ENCODE measurements around the gene ACTRT3.

DNA sequence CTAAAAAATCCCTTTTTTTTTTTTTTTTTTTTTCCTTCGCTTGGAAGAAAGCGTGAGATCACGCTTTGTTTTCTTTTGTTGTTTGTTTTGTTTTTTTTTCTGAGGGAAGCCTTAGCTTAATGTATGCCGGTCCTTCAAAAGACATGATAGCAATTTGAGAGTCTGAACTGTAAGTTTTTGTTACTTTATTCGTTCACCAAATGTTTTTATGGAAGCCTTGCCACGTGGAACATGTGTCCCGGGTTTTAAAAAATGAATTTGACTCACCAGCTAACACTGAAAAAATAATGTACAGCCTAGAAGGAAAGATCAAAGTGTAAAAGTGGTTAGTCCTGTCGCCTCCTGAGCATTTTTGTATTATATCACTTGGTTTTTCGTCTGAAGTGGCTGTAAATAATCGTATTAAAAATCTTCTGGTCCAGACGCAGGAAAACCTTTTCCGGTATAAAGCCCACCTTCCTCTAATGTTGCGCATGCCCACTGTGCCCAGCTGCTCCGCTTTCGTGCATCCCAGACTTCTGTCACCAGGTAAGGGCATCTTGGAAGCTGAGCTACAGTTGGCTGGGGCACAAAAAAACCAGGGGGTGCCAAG lies 3.0 kb upstream of the ACTRT3 start:
- TF ChIP-seq ZNF114 (CRISPR knock-in tag; IDR thresholded peaks at IDR 0.05) (no peak), POLR2AphosphoS5 (IDR thresholded peaks at IDR 0.05; ENCODE audit: low read depth) (no peak), CREB1 (CRISPR knock-in tag; IDR thresholded peaks at IDR 0.05; ENCODE audit: low read depth) (no peak), JUNB (IDR thresholded peaks at IDR 0.05; ENCODE audit: unreplicated experiment) (no peak), EZH2 (IDR thresholded peaks at IDR 0.05; ENCODE audit: low read depth, unreplicated experiment) (no peak), EZH2phosphoT487 (IDR thresholded peaks at IDR 0.05; ENCODE audit: unreplicated experiment) (no peak), ZNF331 (CRISPR knock-in tag; IDR thresholded peaks at IDR 0.05; ENCODE audit: low read depth) (no peak), STAT1 (IDR thresholded peaks at IDR 0.05; ENCODE audit: unreplicated experiment) (no peak), NANOG (IDR thresholded peaks at IDR 0.05; ENCODE audit: borderline replicate concordance) (no peak)
- TF ChIP-seq, protein P1, sequence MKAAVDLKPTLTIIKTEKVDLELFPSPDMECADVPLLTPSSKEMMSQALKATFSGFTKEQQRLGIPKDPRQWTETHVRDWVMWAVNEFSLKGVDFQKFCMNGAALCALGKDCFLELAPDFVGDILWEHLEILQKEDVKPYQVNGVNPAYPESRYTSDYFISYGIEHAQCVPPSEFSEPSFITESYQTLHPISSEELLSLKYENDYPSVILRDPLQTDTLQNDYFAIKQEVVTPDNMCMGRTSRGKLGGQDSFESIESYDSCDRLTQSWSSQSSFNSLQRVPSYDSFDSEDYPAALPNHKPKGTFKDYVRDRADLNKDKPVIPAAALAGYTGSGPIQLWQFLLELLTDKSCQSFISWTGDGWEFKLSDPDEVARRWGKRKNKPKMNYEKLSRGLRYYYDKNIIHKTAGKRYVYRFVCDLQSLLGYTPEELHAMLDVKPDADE (IDR thresholded peaks at IDR 0.05) = no peak
- TF ChIP-seq, protein P2, sequence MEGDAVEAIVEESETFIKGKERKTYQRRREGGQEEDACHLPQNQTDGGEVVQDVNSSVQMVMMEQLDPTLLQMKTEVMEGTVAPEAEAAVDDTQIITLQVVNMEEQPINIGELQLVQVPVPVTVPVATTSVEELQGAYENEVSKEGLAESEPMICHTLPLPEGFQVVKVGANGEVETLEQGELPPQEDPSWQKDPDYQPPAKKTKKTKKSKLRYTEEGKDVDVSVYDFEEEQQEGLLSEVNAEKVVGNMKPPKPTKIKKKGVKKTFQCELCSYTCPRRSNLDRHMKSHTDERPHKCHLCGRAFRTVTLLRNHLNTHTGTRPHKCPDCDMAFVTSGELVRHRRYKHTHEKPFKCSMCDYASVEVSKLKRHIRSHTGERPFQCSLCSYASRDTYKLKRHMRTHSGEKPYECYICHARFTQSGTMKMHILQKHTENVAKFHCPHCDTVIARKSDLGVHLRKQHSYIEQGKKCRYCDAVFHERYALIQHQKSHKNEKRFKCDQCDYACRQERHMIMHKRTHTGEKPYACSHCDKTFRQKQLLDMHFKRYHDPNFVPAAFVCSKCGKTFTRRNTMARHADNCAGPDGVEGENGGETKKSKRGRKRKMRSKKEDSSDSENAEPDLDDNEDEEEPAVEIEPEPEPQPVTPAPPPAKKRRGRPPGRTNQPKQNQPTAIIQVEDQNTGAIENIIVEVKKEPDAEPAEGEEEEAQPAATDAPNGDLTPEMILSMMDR (conservative IDR thresholded peaks at IDR 0.05; ENCODE audit: low read depth in 2 of 2) = no peak
- TF ChIP-seq, protein P3, sequence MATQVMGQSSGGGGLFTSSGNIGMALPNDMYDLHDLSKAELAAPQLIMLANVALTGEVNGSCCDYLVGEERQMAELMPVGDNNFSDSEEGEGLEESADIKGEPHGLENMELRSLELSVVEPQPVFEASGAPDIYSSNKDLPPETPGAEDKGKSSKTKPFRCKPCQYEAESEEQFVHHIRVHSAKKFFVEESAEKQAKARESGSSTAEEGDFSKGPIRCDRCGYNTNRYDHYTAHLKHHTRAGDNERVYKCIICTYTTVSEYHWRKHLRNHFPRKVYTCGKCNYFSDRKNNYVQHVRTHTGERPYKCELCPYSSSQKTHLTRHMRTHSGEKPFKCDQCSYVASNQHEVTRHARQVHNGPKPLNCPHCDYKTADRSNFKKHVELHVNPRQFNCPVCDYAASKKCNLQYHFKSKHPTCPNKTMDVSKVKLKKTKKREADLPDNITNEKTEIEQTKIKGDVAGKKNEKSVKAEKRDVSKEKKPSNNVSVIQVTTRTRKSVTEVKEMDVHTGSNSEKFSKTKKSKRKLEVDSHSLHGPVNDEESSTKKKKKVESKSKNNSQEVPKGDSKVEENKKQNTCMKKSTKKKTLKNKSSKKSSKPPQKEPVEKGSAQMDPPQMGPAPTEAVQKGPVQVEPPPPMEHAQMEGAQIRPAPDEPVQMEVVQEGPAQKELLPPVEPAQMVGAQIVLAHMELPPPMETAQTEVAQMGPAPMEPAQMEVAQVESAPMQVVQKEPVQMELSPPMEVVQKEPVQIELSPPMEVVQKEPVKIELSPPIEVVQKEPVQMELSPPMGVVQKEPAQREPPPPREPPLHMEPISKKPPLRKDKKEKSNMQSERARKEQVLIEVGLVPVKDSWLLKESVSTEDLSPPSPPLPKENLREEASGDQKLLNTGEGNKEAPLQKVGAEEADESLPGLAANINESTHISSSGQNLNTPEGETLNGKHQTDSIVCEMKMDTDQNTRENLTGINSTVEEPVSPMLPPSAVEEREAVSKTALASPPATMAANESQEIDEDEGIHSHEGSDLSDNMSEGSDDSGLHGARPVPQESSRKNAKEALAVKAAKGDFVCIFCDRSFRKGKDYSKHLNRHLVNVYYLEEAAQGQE (IDR thresholded peaks at IDR 0.05; ENCODE audit: unreplicated experiment) = no peak
- TF ChIP-seq, protein P4, sequence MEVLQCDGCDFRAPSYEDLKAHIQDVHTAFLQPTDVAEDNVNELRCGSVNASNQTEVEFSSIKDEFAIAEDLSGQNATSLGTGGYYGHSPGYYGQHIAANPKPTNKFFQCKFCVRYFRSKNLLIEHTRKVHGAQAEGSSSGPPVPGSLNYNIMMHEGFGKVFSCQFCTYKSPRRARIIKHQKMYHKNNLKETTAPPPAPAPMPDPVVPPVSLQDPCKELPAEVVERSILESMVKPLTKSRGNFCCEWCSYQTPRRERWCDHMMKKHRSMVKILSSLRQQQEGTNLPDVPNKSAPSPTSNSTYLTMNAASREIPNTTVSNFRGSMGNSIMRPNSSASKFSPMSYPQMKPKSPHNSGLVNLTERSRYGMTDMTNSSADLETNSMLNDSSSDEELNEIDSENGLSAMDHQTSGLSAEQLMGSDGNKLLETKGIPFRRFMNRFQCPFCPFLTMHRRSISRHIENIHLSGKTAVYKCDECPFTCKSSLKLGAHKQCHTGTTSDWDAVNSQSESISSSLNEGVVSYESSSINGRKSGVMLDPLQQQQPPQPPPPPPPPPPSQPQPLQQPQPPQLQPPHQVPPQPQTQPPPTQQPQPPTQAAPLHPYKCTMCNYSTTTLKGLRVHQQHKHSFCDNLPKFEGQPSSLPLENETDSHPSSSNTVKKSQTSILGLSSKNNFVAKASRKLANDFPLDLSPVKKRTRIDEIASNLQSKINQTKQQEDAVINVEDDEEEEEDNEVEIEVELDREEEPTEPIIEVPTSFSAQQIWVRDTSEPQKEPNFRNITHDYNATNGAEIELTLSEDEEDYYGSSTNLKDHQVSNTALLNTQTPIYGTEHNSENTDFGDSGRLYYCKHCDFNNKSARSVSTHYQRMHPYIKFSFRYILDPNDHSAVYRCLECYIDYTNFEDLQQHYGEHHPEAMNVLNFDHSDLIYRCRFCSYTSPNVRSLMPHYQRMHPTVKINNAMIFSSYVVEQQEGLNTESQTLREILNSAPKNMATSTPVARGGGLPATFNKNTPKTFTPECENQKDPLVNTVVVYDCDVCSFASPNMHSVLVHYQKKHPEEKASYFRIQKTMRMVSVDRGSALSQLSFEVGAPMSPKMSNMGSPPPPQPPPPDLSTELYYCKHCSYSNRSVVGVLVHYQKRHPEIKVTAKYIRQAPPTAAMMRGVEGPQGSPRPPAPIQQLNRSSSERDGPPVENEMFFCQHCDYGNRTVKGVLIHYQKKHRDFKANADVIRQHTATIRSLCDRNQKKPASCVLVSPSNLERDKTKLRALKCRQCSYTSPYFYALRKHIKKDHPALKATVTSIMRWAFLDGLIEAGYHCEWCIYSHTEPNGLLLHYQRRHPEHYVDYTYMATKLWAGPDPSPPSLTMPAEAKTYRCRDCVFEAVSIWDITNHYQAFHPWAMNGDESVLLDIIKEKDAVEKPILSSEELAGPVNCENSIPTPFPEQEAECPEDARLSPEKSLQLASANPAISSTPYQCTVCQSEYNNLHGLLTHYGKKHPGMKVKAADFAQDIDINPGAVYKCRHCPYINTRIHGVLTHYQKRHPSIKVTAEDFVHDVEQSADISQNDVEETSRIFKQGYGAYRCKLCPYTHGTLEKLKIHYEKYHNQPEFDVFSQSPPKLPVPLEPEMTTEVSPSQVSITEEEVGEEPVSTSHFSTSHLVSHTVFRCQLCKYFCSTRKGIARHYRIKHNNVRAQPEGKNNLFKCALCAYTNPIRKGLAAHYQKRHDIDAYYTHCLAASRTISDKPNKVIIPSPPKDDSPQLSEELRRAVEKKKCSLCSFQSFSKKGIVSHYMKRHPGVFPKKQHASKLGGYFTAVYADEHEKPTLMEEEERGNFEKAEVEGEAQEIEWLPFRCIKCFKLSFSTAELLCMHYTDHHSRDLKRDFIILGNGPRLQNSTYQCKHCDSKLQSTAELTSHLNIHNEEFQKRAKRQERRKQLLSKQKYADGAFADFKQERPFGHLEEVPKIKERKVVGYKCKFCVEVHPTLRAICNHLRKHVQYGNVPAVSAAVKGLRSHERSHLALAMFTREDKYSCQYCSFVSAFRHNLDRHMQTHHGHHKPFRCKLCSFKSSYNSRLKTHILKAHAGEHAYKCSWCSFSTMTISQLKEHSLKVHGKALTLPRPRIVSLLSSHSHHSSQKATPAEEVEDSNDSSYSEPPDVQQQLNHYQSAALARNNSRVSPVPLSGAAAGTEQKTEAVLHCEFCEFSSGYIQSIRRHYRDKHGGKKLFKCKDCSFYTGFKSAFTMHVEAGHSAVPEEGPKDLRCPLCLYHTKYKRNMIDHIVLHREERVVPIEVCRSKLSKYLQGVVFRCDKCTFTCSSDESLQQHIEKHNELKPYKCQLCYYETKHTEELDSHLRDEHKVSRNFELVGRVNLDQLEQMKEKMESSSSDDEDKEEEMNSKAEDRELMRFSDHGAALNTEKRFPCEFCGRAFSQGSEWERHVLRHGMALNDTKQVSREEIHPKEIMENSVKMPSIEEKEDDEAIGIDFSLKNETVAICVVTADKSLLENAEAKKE (CRISPR knock-in tag; IDR thresholded peaks at IDR 0.05) = no peak

Data from GM23338 (cell line).